Globus pallidus (tissue), 1 donor: Measurements from ENCODE around the gene PYDC1.
"Not testable (repeated sequence)": the region's sequence is repeated elsewhere in the genome, so short reads cannot be mapped to it uniquely, and the experiment has no call there.

Experiments used
- DNase-seq: peaks from one replicate; pipeline ENCODE4 v3.0.0-alpha.2; 2015; ENCODE audit warnings: low spot score

The PYDC1 gene

DNA sequence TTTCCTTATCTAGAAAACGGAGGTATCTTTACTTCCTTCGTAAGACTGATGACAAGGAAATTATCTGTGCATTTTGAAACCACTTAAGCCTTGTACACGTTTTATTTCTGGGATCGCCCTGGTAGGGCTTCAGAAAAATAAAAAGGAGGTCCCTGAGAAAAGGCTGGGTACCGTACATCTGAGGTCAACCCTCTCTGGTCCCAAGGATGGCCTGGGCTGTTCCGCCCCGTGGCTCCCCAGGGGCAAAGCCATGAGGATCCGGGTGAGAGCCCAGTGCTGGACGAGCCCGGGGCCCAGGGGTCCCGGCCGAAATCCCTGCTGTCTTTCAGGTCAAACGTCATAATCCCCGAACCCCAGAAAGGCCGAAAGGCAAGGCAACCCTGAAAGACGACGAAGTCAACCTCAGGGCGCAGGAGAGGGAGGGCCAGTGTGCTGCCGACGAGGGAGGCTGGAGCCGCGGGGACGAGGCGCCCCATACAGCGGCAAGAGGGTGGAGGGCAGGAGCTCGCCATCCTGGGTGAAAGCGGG is 37.7 kb downstream of the PYDC1 start:
- DNase-seq, result no peak

DNA sequence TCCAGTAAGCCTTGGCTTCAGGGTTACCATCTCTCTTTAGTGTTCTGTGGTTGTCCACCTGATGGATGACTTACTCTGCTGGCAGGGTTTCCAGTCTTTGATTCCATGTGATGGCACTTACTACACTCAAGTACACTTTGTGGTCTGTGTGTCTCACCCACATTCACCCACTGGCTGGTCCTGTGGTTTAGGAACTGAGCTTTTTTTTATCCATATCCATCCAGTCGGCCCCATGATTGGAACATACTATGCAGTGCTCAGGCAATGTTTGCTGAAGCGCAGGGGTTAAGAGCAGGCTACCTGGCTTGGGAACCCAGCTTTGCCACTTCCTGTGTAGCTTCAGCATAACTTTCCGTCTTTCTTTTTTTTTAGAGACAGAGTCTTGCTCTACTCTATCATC is 39.8 kb downstream of the PYDC1 start:
- DNase-seq, result no peak

DNA sequence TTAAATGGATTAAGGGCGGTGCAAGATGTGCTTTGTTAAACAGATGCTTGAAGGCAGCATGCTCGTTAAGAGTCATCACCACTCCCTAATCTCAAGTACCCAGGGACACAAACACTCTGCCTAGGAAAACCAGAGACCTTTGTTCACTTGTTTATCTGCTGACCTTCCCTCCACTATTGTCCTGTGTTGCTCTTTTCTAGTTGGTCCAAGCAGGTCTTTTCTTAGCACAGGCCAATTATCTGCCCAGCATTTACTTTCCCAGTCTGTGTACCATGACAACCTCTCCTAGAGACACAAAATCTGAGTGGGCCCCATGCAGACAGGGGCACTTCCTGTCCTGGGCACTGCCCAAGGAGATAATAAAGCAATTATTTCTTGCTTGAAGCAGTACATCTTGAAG is 46.9 kb downstream of the PYDC1 start:
- DNase-seq, result not testable (repeated sequence)

DNA sequence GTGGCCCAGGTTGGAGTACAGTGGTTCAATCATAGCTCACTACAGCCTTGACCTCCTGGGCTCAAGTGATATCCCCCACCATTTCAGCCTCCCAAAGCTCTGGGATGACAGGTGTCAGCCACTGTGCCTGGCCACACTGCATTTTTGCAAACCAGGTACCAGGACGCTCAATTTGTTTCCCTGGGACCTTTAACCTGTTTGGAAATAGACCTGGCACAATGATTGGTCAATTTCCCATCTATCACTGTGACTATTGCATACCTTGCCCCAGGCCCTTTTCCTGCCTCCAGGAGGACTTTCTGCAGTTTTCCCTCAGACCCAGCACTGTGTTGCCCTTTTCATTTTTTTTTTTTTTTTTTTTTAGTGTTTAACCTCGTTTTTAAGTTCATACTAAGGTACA is 48.1 kb downstream of the PYDC1 start:
- DNase-seq, result no peak

DNA sequence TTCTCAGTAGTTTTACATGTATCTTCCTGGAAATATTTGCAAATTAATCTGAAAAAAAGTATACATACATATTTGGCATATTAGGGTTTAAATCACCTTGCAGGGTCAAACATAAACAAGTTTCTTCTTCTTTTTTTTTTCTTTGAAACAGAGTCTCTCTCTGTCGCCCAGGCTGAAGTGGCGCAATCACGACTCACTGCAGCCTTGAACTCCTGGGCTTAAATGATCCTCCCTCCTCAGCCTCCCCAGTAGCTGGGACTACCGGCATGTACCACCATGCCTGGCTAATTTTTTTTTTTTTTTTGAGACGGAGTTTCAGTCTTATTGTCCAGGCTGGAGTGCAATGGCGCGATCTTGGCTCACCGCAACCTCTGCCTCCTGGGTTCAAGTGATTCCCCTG is 49.6 kb downstream of the PYDC1 start:
- DNase-seq, result no peak
